GM23338 (cell line): ENCODE results near the gene AQP4. TPM values are rescaled to one million over a fixed set of nuclear protein-coding genes. Genes with fewer than 3 reads are reported as not detected.

Source experiments
- ATAC-seq: fragments of 200-7000 bp; cut with Tn5 transposase; 3 replicates; pipeline ENCODE4 v1.9.1; 2020
- DNase-seq: peaks from one replicate; pipeline ENCODE4 v3.0.0-alpha.2; 2015; ENCODE audit warnings: low spot score
- H2AFZ ChIP-seq: fragments of 200-600 bp; sonication (generic); 2 replicates; pipeline ENCODE4 v1.8.0; 2016; ENCODE audit warnings: antibody characterized with exemption, mild to moderate bottlenecking, moderate library complexity
- H3F3A ChIP-seq: fragments of 200-600 bp; sonication (generic); replicated peaks from 2 replicates; pipeline ENCODE4 v1.8.0; 2017; ENCODE audit warnings: antibody characterized with exemption, mixed run types, low read depth
- H3K27ac ChIP-seq: fragments of 200-600 bp; sonication (generic); 2 replicates; pipeline ENCODE4 v1.6.1; 2016; ENCODE audit warnings: low read depth
- H3K27me3 ChIP-seq: fragments of 200-600 bp; sonication (generic); 2 replicates; pipeline ENCODE4 v1.8.0; 2016; ENCODE audit warnings: mild to moderate bottlenecking, mixed run types, moderate library complexity; ENCODE audit not compliant: insufficient read depth
- H3K36me3 ChIP-seq: fragments of 200-600 bp; sonication (generic); 2 replicates; pipeline ENCODE4 v1.8.0; 2016; ENCODE audit warnings: mild to moderate bottlenecking; ENCODE audit not compliant: insufficient read depth
- H3K4me1 ChIP-seq: fragments of 200-600 bp; sonication (generic); 2 replicates; pipeline ENCODE4 v1.8.0; 2016; ENCODE audit warnings: mild to moderate bottlenecking, moderate library complexity; ENCODE audit not compliant: insufficient read depth
- H3K4me2 ChIP-seq: fragments of 200-600 bp; sonication (generic); 2 replicates; pipeline ENCODE4 v1.7.1; 2017; ENCODE audit warnings: mixed run types
- H3K4me3 ChIP-seq: fragments of 200-600 bp; sonication (generic); 2 replicates; pipeline ENCODE4 v1.6.1; 2016; ENCODE audit warnings: mixed run types
- H3K79me2 ChIP-seq: fragments of 200-600 bp; sonication (generic); replicated peaks from 2 replicates; pipeline ENCODE4 v1.8.0; 2017; ENCODE audit warnings: mild to moderate bottlenecking; ENCODE audit not compliant: insufficient read depth
- H3K9me2 ChIP-seq: fragments of 200-600 bp; sonication (generic); 2 replicates; pipeline ENCODE4 v1.8.0; 2017; ENCODE audit not compliant: insufficient read depth
- H4K20me1 ChIP-seq: fragments of 200-600 bp; sonication (generic); replicated peaks from 2 replicates; pipeline ENCODE4 v1.8.0; 2017; ENCODE audit warnings: mild to moderate bottlenecking; ENCODE audit not compliant: insufficient read depth
- H3K27ac Mint-ChIP-seq: 2 replicates; pipeline ENCODE4 v1.8.0; 2020; ENCODE audit warnings: inconsistent platforms, mild to moderate bottlenecking, moderate library complexity, mixed read lengths
- H3K27me3 Mint-ChIP-seq: 3 replicates; pipeline ENCODE4 v1.8.0; 2022; ENCODE audit warnings: low read depth, mild to moderate bottlenecking, moderate library complexity, mixed read lengths, inconsistent platforms; ENCODE audit not compliant: insufficient read depth, poor library complexity
- H3K36me3 Mint-ChIP-seq: 3 replicates; pipeline ENCODE4 v1.8.0; 2021; ENCODE audit warnings: low read depth, mild to moderate bottlenecking, inconsistent platforms, moderate library complexity, mixed read lengths
- H3K4me1 Mint-ChIP-seq: 3 replicates; pipeline ENCODE4 v1.8.0; 2020; ENCODE audit warnings: mild to moderate bottlenecking, inconsistent platforms, mixed read lengths
- H3K4me3 Mint-ChIP-seq: 3 replicates; pipeline ENCODE4 v1.8.0; 2021; ENCODE audit warnings: moderate library complexity, mild to moderate bottlenecking, inconsistent platforms, mixed read lengths
- H3K9me3 Mint-ChIP-seq: 3 replicates; pipeline ENCODE4 v1.8.0; 2020; ENCODE audit warnings: moderate library complexity, mild to moderate bottlenecking, inconsistent platforms, mixed read lengths
- CREB1 ChIP-seq: fragments of 250-450 bp; sonication (Bioruptor Pico); IDR thresholded peaks from 2 replicates; pipeline ENCODE4 v1.5.0; 2020; ENCODE audit warnings: low read depth, mild to moderate bottlenecking, moderate library complexity
- CTCF ChIP-seq, 2 experiments: fragments of 200-600 bp in 1 of 2; sonication (generic) in 1 of 2; conservative IDR thresholded peaks; 2 replicates each; pipeline versions ENCODE4 v1.5.1 to v1.6.1; 2016 to 2017; ENCODE audit warnings: antibody characterized with exemption in 2 of 2, low read depth in 2 of 2, mild to moderate bottlenecking in 2 of 2, moderate library complexity in 1 of 2
- ETS1 ChIP-seq: IDR thresholded peaks from 2 replicates; pipeline ENCODE4 v1.6.1; 2016; ENCODE audit warnings: antibody characterized with exemption
- EZH2 ChIP-seq: fragments of 200-600 bp; sonication (generic); IDR thresholded peaks from one replicate; pipeline ENCODE4 v1.8.0; 2017; ENCODE audit warnings: antibody characterized with exemption, mild to moderate bottlenecking, low read depth; ENCODE audit not compliant: unreplicated experiment
- EZH2phosphoT487 ChIP-seq: fragments of 200-600 bp; sonication (generic); IDR thresholded peaks from one replicate; pipeline ENCODE4 v1.8.1; 2018; ENCODE audit warnings: antibody characterized with exemption; ENCODE audit not compliant: unreplicated experiment
- JUNB ChIP-seq: IDR thresholded peaks from one replicate; pipeline ENCODE4 v1.6.1; 2016; ENCODE audit warnings: antibody characterized with exemption; ENCODE audit not compliant: unreplicated experiment
- NANOG ChIP-seq: IDR thresholded peaks from 2 replicates; pipeline ENCODE4 v1.6.1; 2016; ENCODE audit warnings: antibody characterized with exemption, borderline replicate concordance
- POLR2AphosphoS5 ChIP-seq: IDR thresholded peaks from 2 replicates; pipeline ENCODE4 v1.6.1; 2016; ENCODE audit warnings: antibody characterized with exemption, low read depth
- REST ChIP-seq: IDR thresholded peaks from one replicate; pipeline ENCODE4 v1.6.1; 2018; ENCODE audit warnings: antibody characterized with exemption; ENCODE audit not compliant: unreplicated experiment
- STAT1 ChIP-seq: IDR thresholded peaks from one replicate; pipeline ENCODE4 v1.6.1; 2016; ENCODE audit warnings: antibody characterized with exemption; ENCODE audit not compliant: unreplicated experiment
- ZNF114 ChIP-seq: fragments of 250-450 bp; sonication (Bioruptor Pico); IDR thresholded peaks from 2 replicates; pipeline ENCODE4 v1.5.0; 2020; ENCODE audit warnings: mild to moderate bottlenecking, moderate library complexity
- ZNF331 ChIP-seq: fragments of 250-450 bp; sonication (Bioruptor Pico); IDR thresholded peaks from 2 replicates; pipeline ENCODE4 v1.5.0; 2020; ENCODE audit warnings: low read depth, mild to moderate bottlenecking, moderate library complexity
- ZNF462 ChIP-seq: fragments of 250-450 bp; sonication (Bioruptor Pico); IDR thresholded peaks from 2 replicates; pipeline ENCODE4 v1.5.0; 2020; ENCODE audit warnings: mild to moderate bottlenecking, moderate library complexity
- polyA plus RNA-seq: library from polyadenylated mRNA; unstranded; fragments of >200 nt; fragmentation: Nextera tagmentation; extraction: Ambion mirVana; gene quantifications from 2 replicates; pipeline ENCODE4 v1.2.1, GENCODE V29; 2016
- total RNA-seq: library from RNA; depleted of rRNA; stranded (reverse); fragments of >200 nt; shearing (Covaris generic); gene quantifications from 2 replicates; pipeline ENCODE4 v1.2.3, GENCODE V29; 2014

AQP4 gene
- total and polyA plus RNA-seq, 2 experiments from 2014 or later: 1.1 to 3.8 TPM

GRCh38 chr18:26832302-26832701 lies 33.2 kb downstream of the AQP4 start:
- H3K27ac ChIP-seq: no peak overlapping the region
- no peaks in the 10 kb centered on the region for H3K27me3 ChIP-seq
- H3F3A ChIP-seq: no peaks in the 10 kb centered on the region
- ATAC-seq (no peak), DNase-seq (no peak)
- Mint-ChIP-seq H3K27me3 (peaks cover 2% of the 10 kb centered on the region), H3K4me1 (0 out of 3 replicates have a peak, but pooled peaks cover 3% of the 10 kb centered on the region), H3K27ac (no peak overlapping the region), H3K9me3 (no peaks in the 10 kb centered on the region), H3K36me3 (no peaks in the 10 kb centered on the region; the same call in 2 of the 3 replicates), H3K4me3 (no peak overlapping the region)
- no peak overlapping the region for H3K4me2 ChIP-seq
- no peaks in the 10 kb centered on the region for H3K79me2 ChIP-seq
- no peak overlapping the region for H2AFZ ChIP-seq
- H3K9me2 ChIP-seq: no peaks in the 10 kb centered on the region
- no peaks in the 10 kb centered on the region for H4K20me1 ChIP-seq
- no peaks in the 10 kb centered on the region for H3K36me3 ChIP-seq
- no peak overlapping the region for H3K4me3 ChIP-seq
- H3K4me1 ChIP-seq: no peaks in the 10 kb centered on the region
- TF ChIP-seq POLR2AphosphoS5 (no peak), NANOG (no peak), ZNF462 (CRISPR knock-in tag) (no peak), ZNF331 (CRISPR knock-in tag) (no peak), ETS1 (no peak), EZH2 (no peak), REST (no peak), EZH2phosphoT487 (no peak), ZNF114 (CRISPR knock-in tag) (no peak), CREB1 (CRISPR knock-in tag) (no peak), JUNB (no peak), CTCF (conservative IDR thresholded peaks at IDR 0.05; ENCODE audit: low read depth in 2 of 2) (no peak), STAT1 (no peak)
